Body of pancreas (tissue), 4 donors: ENCODE results near the gene ZFP3.
"Not testable (repeated sequence)": the region's sequence is repeated elsewhere in the genome, so short reads cannot be mapped to it uniquely, and the experiment has no call there.

ENCODE experiments used
- CTCF ChIP-seq, 7 experiments: fragments of 450-650 bp in 4 of 7; fragments of 200-600 bp in 3 of 7; sonication (generic) in 3 of 7; IDR thresholded peaks; one replicate each; pipeline ENCODE4 v1.5.1; 2016 to 2019; ENCODE audit warnings: antibody characterized with exemption in 7 of 7
- POLR2A ChIP-seq, 3 donors: fragments of 450-650 bp; IDR thresholded peaks; one replicate each; pipeline ENCODE4 v1.6.1; 2016; ENCODE audit warnings: antibody characterized with exemption in 3 of 3, mild to moderate bottlenecking in 2 of 3

GRCh38 chr17:5128387-5128786 is 50.1 kb downstream of the ZFP3 start:
- not testable (repeated sequence) for TF ChIP-seq CTCF, POLR2A (IDR thresholded peaks at IDR 0.05)
